Caco-2 (cell line): ENCODE results near the gene C14orf119. TPM values are rescaled to one million over a fixed set of nuclear protein-coding genes. Genes with fewer than 3 reads are reported as not detected.
A peak's percentile ranks its signal among the peaks of the same experiment; 100 is the strongest.

ENCODE experiments used
- BruUV-seq: library from RNA; stranded (reverse); fragments of 400-500 nt; replicated peaks from 2 replicates; lab custom pipeline; 2021; lab: Mats Ljungman, UMichigan
- CTCF ChIA-PET: fragments of 300-600 bp; sonication (Branson Sonifier 250); formaldehyde crosslinking; loops from one replicate; lab custom pipeline; 2022; ENCODE audit warnings: antibody characterized with exemption; lab: Charles Lee
- POLR2A ChIA-PET: fragments of 300-600 bp; sonication (Branson Sonifier 250); formaldehyde crosslinking; loops from one replicate; lab custom pipeline; 2022; ENCODE audit warnings: antibody characterized with exemption; lab: Charles Lee
- DNase-seq, 2 experiments: peaks; one replicate each; pipeline versions ENCODE4 v3.0.0 to v3.0.0-alpha.2; 2020 to 2022
- H3K27me3 ChIP-seq: replicated peaks from 2 replicates; pipeline ENCODE4 v1.6.0; 2011; ENCODE audit warnings: low read length; ENCODE audit not compliant: control insufficient read depth, insufficient read depth
- H3K36me3 ChIP-seq: 2 replicates; pipeline ENCODE4 v1.5.1; 2011; ENCODE audit warnings: low read length; ENCODE audit not compliant: control insufficient read depth, insufficient read depth
- H3K4me1 ChIP-seq: fragments of 250-450 bp; sonication (Bioruptor Pico); 2 replicates; pipeline ENCODE4 v1.5.1; 2020; ENCODE audit warnings: mild to moderate bottlenecking
- H3K4me3 ChIP-seq: 2 replicates; pipeline ENCODE4 v1.5.1; 2011; ENCODE audit warnings: low read depth, mild to moderate bottlenecking, control low read depth, low read length
- H3K9me3 ChIP-seq: fragments of 250-450 bp; sonication (Bioruptor Pico); 2 replicates; pipeline ENCODE4 v1.5.1; 2020; ENCODE audit warnings: mild to moderate bottlenecking, moderate library complexity
- H3K27ac Mint-ChIP-seq: one replicate; pipeline ENCODE4 v1.8.0; 2022; ENCODE audit warnings: mixed read lengths; ENCODE audit not compliant: unreplicated experiment
- H3K27me3 Mint-ChIP-seq: one replicate; pipeline ENCODE4 v1.8.0; 2022; ENCODE audit warnings: mixed read lengths; ENCODE audit not compliant: insufficient read depth, unreplicated experiment
- H3K36me3 Mint-ChIP-seq: one replicate; pipeline ENCODE4 v1.8.0; 2022; ENCODE audit warnings: mild to moderate bottlenecking, mixed read lengths; ENCODE audit not compliant: insufficient read depth, unreplicated experiment
- H3K4me1 Mint-ChIP-seq: one replicate; pipeline ENCODE4 v1.8.0; 2022; ENCODE audit warnings: low read depth, mixed read lengths; ENCODE audit not compliant: unreplicated experiment
- H3K4me3 Mint-ChIP-seq: one replicate; pipeline ENCODE4 v1.8.0; 2022; ENCODE audit warnings: mild to moderate bottlenecking, moderate library complexity, mixed read lengths; ENCODE audit not compliant: unreplicated experiment
- H3K9me3 Mint-ChIP-seq: one replicate; pipeline ENCODE4 v1.8.0; 2022; ENCODE audit warnings: mixed read lengths; ENCODE audit not compliant: unreplicated experiment
- CTCF ChIP-seq, 2 experiments: fragments of 200-600 bp in 1 of 2; IDR thresholded peaks; 1 replicate in 1 of 2; 2 replicates in 1 of 2; pipeline versions ENCODE4 v1.5.1 to v1.8.0; 2011 to 2022; ENCODE audit warnings: antibody characterized with exemption in 1 of 2, control low read depth in 1 of 2, inconsistent platforms in 1 of 2, low read depth in 1 of 2, low read length in 1 of 2, mild to moderate bottlenecking in 1 of 2, moderate library complexity in 1 of 2; ENCODE audit not compliant: insufficient read depth in 1 of 2, severe bottlenecking in 1 of 2, unreplicated experiment in 1 of 2
- intact Hi-C: fragments of 100-400 bp; cut with micrococcal nuclease; formaldehyde crosslinking; loops from one replicate; pipeline ENCODE4 v1.10.0; 2022; ENCODE audit not compliant: unreplicated experiment
- total RNA-seq: library from RNA; stranded (reverse); gene quantifications from 2 replicates; pipeline ENCODE4 v1.2.3, GENCODE V29; 2022

The C14orf119 gene
- total RNA-seq, 1 experiment from 2014 or later, result 52.0 TPM

- H3K27me3 Mint-ChIP-seq, result no peaks in the 10 kb centered on the region
- peaks cover 77% of the 10 kb centered on the region for H3K36me3 Mint-ChIP-seq
- H3K27ac Mint-ChIP-seq, result no peak overlapping the region
- BruUV-seq, result no TSS peak
- no peaks in the 10 kb centered on the region for H3K9me3 ChIP-seq
- POLR2A ChIA-PET, result no interaction called here
- no peaks in the 10 kb centered on the region for H3K9me3 Mint-ChIP-seq
- no peak for DNase-seq
- H3K27me3 ChIP-seq, result no peaks in the 10 kb centered on the region
- intact Hi-C loops, result no loop called here
- TF ChIP-seq CTCF (IDR thresholded peaks at IDR 0.05; ENCODE audit: insufficient read depth in 1 of 2, low read depth in 1 of 2, low read length in 1 of 2, severe bottlenecking in 1 of 2, unreplicated experiment in 1 of 2), result no peak
- H3K36me3 ChIP-seq, result peaks cover 4% of the 10 kb centered on the region
- H3K4me1 ChIP-seq, result peaks cover 52% of the 10 kb centered on the region
- peak overlapping the region; percentile 2 for H3K4me3 Mint-ChIP-seq
- no peak overlapping the region for H3K4me3 ChIP-seq
- CTCF ChIA-PET, result interaction anchor here (0.6 to 4.5 kb wide), 3 partner anchors 12 to 14 kb away, joined by 3 to 49 read pairs (median 3); partner anchors contain the start of gene ACIN1
- H3K4me1 Mint-ChIP-seq, result peaks cover 21% of the 10 kb centered on the region
These were observed 14.8 kb upstream of the C14orf119 start for GRCh38 chr14:23080474-23080873.

GRCh38 chr14:23085458-23085857 is 9.8 kb upstream of the C14orf119 start:
- TF ChIP-seq CTCF (IDR thresholded peaks at IDR 0.05; ENCODE audit: insufficient read depth in 1 of 2, low read depth in 1 of 2, low read length in 1 of 2, severe bottlenecking in 1 of 2, unreplicated experiment in 1 of 2), result no peak
- no peaks in the 10 kb centered on the region for H3K9me3 Mint-ChIP-seq
- ChIA-PET POLR2A (no interaction called here), CTCF (interaction anchor here (0.5 to 1.6 kb wide), 4 partner anchors 8 to 106 kb away, joined by 3 to 5 read pairs (median 4); no protein-coding TSS in a partner anchor)
- Histone ChIP-seq H3K27me3 (no peaks in the 10 kb centered on the region), H3K4me3 (no peak overlapping the region), H3K4me1 (0 out of 2 replicates have a peak, but pooled peaks cover 7% of the 10 kb centered on the region), H3K9me3 (no peaks in the 10 kb centered on the region), H3K36me3 (peaks cover 2% of the 10 kb centered on the region)
- H3K27me3 Mint-ChIP-seq, result no peaks in the 10 kb centered on the region
- no TSS peak for BruUV-seq
- peak overlapping the region; percentile 22 for H3K27ac Mint-ChIP-seq
- peaks cover 10% of the 10 kb centered on the region for H3K4me1 Mint-ChIP-seq
- no peak overlapping the region for H3K4me3 Mint-ChIP-seq
- intact Hi-C loops, result no loop called here
- peaks cover 73% of the 10 kb centered on the region for H3K36me3 Mint-ChIP-seq
- no peak for DNase-seq

- no peak for TF ChIP-seq CTCF (IDR thresholded peaks at IDR 0.05; ENCODE audit: insufficient read depth in 1 of 2, low read depth in 1 of 2, low read length in 1 of 2, severe bottlenecking in 1 of 2, unreplicated experiment in 1 of 2)
- no peaks in the 10 kb centered on the region for H3K9me3 ChIP-seq
- no TSS peak for BruUV-seq
- H3K4me1 Mint-ChIP-seq, result peaks cover 6% of the 10 kb centered on the region
- H3K4me1 ChIP-seq, result 0 out of 2 replicates have a peak, but pooled peaks cover 5% of the 10 kb centered on the region
- H3K27me3 ChIP-seq, result no peaks in the 10 kb centered on the region
- intact Hi-C loops, result no loop called here
- ChIA-PET CTCF (interaction anchor here (1.1 to 1.6 kb wide), 2 partner anchors 15 to 18 kb away, joined by 3 to 5 read pairs; no protein-coding TSS in a partner anchor), POLR2A (no interaction called here)
- H3K36me3 Mint-ChIP-seq, result peaks cover 72% of the 10 kb centered on the region
- no peak overlapping the region for H3K4me3 ChIP-seq
- H3K9me3 Mint-ChIP-seq, result no peaks in the 10 kb centered on the region
- peaks cover 2% of the 10 kb centered on the region for H3K36me3 ChIP-seq
- H3K27me3 Mint-ChIP-seq, result no peaks in the 10 kb centered on the region
- DNase-seq, result no peak
- no peak overlapping the region for H3K4me3 Mint-ChIP-seq
- no peak overlapping the region for H3K27ac Mint-ChIP-seq
These were observed 8.7 kb upstream of the C14orf119 start for GRCh38 chr14:23086565-23086964.
